IPS-15b (cell line): ENCODE results near the gene CPE.

Experiments used
- H3K27me3 ChIP-seq: one replicate; pipeline ENCODE4 v1.6.1; 2013; ENCODE audit warnings: low read length; ENCODE audit not compliant: control insufficient read depth, insufficient read depth
- H3K36me3 ChIP-seq: one replicate; pipeline ENCODE4 v1.6.1; 2013; ENCODE audit warnings: low read length; ENCODE audit not compliant: control insufficient read depth, insufficient read depth
- H3K4me1 ChIP-seq: one replicate; pipeline ENCODE4 v1.6.1; 2013; ENCODE audit warnings: mild to moderate bottlenecking, low read length; ENCODE audit not compliant: control insufficient read depth, insufficient read depth
- H3K4me3 ChIP-seq: one replicate; pipeline ENCODE4 v1.5.1; 2013; ENCODE audit warnings: low read depth, low read length
- H3K9ac ChIP-seq: one replicate; pipeline ENCODE4 v1.6.1; 2013; ENCODE audit warnings: low read depth, mild to moderate bottlenecking, low read length
- H3K9me3 ChIP-seq: one replicate; pipeline ENCODE4 v1.6.1; 2013; ENCODE audit warnings: mild to moderate bottlenecking, low read length; ENCODE audit not compliant: control insufficient read depth, insufficient read depth

The CPE gene

DNA sequence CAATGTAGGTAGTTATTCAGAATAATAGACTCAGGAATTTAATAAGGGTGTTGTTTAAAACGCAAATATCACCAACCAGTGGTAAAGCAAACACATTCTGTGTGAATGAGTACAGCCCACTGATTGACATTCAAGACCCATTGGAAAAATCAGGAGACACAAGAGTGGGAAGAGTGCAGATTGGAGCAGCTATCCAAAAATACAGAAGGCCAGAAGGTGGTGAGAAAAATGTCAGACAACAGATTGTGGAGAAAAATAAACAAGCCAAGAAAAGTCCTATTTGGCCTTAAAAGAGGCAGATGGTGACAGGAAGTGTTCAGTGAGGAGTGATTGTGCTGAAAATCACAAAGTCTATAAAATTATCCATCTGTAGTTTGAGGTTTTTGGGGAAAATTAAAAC, 39.3 kb downstream of the CPE start:
- no peaks in the 10 kb centered on the region for H3K36me3 ChIP-seq
- H3K9me3 ChIP-seq, result no peaks in the 10 kb centered on the region
- no peak overlapping the region for H3K9ac ChIP-seq
- no peak overlapping the region for H3K4me3 ChIP-seq
- no peaks in the 10 kb centered on the region for H3K27me3 ChIP-seq
- H3K4me1 ChIP-seq, result no peaks in the 10 kb centered on the region

DNA sequence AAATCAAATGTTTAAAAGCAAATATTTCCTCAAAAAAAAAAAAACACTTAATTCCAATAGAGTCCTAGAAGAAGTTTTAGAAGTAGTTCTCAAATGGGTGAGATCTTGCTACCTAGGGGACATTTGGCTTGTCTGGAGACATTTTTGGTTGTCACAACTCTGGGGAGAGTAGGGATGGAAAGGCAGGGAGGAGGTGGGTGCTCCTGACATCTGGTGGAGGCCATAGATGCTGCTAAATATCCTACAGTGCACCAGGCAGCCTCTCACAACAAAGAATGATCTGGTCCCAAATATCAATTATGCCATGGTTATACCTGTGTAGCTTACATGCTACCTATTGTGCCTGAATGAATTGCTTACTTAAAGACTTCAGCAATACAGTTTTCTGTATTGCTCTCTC, 46.8 kb downstream of the CPE start:
- Histone ChIP-seq H3K36me3 (no peaks in the 10 kb centered on the region), H3K27me3 (no peaks in the 10 kb centered on the region)

GRCh38 chr4:165426331-165426730, 47.5 kb downstream of the CPE start:
- Histone ChIP-seq H3K4me1 (no peaks in the 10 kb centered on the region), H3K27me3 (no peaks in the 10 kb centered on the region), H3K9me3 (no peaks in the 10 kb centered on the region), H3K9ac (no peak overlapping the region), H3K36me3 (no peaks in the 10 kb centered on the region), H3K4me3 (no peak overlapping the region)

More for the DNA sequence above, 46.8 kb downstream of the CPE start:
- Histone ChIP-seq H3K4me3 (no peak overlapping the region), H3K4me1 (no peaks in the 10 kb centered on the region), H3K9me3 (no peaks in the 10 kb centered on the region), H3K9ac (no peak overlapping the region)

DNA sequence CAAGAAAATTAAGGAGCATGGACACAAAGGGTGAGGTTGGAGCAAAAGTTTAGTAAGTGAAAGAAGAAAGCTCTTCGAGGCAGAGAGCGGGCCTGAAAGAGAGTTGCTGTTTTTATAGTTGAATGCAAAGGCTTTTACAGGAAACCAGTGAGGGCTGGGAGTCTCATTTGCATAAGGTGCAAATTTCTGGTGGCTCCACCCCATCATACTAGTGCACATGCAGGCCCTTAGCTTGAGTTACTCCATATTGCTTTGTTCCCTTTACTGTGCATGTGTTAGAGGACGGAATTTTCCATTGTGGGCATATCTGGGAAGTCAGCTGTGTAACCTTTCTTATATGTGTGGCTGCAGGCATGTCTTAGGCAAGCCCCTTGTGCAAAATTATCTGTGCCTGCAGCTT, 48.0 kb downstream of the CPE start:
- Histone ChIP-seq H3K4me3 (no peak overlapping the region), H3K9ac (no peak overlapping the region), H3K27me3 (no peaks in the 10 kb centered on the region), H3K9me3 (no peaks in the 10 kb centered on the region), H3K36me3 (no peaks in the 10 kb centered on the region), H3K4me1 (no peaks in the 10 kb centered on the region)

- Histone ChIP-seq H3K9ac (no peak overlapping the region), H3K9me3 (no peaks in the 10 kb centered on the region), H3K27me3 (no peaks in the 10 kb centered on the region), H3K4me3 (no peak overlapping the region), H3K36me3 (no peaks in the 10 kb centered on the region), H3K4me1 (no peaks in the 10 kb centered on the region)
Measured at GRCh38 chr4:165428957-165429356, 50.1 kb downstream of the CPE start.

DNA sequence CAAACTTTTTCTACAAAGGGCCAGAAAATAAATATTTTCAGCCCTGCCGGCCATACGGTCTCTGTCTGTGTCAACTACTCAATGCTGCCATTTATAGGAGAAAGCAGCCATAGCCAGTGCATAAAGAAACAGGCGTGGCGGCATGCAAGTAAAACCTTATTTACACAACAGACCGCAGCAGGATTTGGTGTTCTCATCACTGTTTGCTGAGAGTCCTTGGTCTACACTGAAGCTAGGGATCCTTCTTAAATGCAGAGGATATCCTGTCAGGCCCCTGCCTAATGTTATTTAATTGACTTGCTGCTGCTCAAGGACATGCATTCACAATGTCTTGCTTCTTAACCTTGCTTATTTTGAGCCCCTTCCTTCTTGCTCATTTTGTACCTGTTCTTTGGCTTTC, 54.7 kb downstream of the CPE start:
- H3K4me1 ChIP-seq, result no peaks in the 10 kb centered on the region
- H3K4me3 ChIP-seq, result no peak overlapping the region
- H3K9ac ChIP-seq, result no peak overlapping the region
- no peaks in the 10 kb centered on the region for H3K27me3 ChIP-seq
- no peaks in the 10 kb centered on the region for H3K9me3 ChIP-seq
- H3K36me3 ChIP-seq, result no peaks in the 10 kb centered on the region

DNA sequence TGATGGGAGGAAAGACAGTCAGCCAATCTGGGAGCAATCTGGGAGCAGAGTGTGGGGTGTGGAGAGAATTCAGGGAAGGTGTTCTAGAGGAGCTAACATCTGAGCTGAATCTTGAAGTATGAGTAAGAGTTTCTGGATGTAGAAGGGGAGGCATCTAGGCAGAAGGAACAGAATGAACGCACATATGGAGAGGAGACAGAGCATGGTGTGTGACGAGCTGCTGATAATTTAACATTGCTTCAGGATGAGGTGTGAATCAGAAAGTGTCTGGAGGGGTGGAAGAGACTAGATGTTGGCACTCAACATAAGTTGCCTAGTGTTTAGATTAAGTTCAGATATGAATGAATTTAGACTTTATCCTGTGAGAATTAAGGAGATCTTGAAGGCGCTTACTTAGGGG, 58.9 kb downstream of the CPE start:
- Histone ChIP-seq H3K36me3 (no peaks in the 10 kb centered on the region), H3K9ac (no peak overlapping the region), H3K9me3 (no peaks in the 10 kb centered on the region), H3K4me3 (no peak overlapping the region), H3K4me1 (peaks cover 4% of the 10 kb centered on the region), H3K27me3 (no peaks in the 10 kb centered on the region)

GRCh38 chr4:165439344-165439743, 60.5 kb downstream of the CPE start:
- Histone ChIP-seq H3K36me3 (no peaks in the 10 kb centered on the region), H3K9me3 (no peaks in the 10 kb centered on the region), H3K9ac (no peak overlapping the region)

DNA sequence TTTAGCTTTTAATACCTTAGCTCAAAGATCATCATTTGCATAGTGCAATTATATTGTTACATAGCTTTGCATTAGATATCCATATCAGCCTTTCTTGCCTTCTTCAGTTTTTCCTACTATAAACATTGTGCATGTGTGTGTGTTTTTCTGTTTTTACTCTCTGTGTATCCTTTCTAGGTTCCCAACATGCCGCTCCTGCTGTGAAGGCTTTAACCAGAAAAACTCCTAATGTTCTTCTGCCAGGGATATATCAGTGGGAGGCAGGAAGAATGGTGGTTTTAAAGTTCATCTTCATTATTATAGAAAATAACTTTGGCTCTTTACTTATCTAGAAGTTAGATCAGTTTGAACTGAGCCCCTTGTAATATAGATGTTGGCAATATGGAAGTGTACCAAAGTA, 61.2 kb downstream of the CPE start:
- peaks cover 4% of the 10 kb centered on the region for H3K4me1 ChIP-seq
- H3K36me3 ChIP-seq, result no peaks in the 10 kb centered on the region
- H3K9ac ChIP-seq, result no peak overlapping the region
- H3K9me3 ChIP-seq, result no peaks in the 10 kb centered on the region
- no peak overlapping the region for H3K4me3 ChIP-seq
- no peaks in the 10 kb centered on the region for H3K27me3 ChIP-seq

More at GRCh38 chr4:165439344-165439743, 60.5 kb downstream of the CPE start:
- no peaks in the 10 kb centered on the region for H3K27me3 ChIP-seq
- peaks cover 4% of the 10 kb centered on the region for H3K4me1 ChIP-seq
- H3K4me3 ChIP-seq, result no peak overlapping the region

- Histone ChIP-seq H3K9ac (no peak overlapping the region), H3K4me3 (no peak overlapping the region), H3K36me3 (no peaks in the 10 kb centered on the region), H3K4me1 (peaks cover 4% of the 10 kb centered on the region), H3K27me3 (no peaks in the 10 kb centered on the region), H3K9me3 (no peaks in the 10 kb centered on the region)
Measured at GRCh38 chr4:165440415-165441158, 61.8 kb downstream of the CPE start.

DNA sequence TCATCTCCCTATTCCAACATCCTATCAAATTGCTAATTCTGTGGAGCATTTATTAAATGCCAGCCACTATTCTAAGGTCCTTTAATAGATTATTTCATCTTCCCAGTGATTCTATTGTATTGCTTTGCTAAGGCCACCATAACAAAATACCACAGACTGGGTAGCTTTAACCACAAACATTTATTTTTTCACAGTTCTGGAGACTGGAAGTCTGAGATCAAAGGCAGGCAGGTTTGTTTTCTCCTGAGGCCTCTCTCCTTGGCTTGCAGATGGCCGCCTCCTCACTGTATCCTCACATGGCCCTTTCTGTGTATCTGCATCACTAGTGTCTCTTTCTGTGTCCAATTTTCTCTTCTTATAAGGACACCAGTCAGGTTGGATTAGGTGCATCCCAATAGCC, 64.5 kb downstream of the CPE start:
- no peaks in the 10 kb centered on the region for H3K27me3 ChIP-seq
- no peaks in the 10 kb centered on the region for H3K9me3 ChIP-seq
- H3K9ac ChIP-seq, result no peak overlapping the region
- peaks cover 4% of the 10 kb centered on the region for H3K4me1 ChIP-seq
- H3K36me3 ChIP-seq, result no peaks in the 10 kb centered on the region
- no peak overlapping the region for H3K4me3 ChIP-seq

GRCh38 chr4:165448700-165449099, 69.9 kb downstream of the CPE start:
- Histone ChIP-seq H3K4me1 (no peaks in the 10 kb centered on the region), H3K9ac (no peak overlapping the region), H3K36me3 (no peaks in the 10 kb centered on the region), H3K27me3 (no peaks in the 10 kb centered on the region), H3K9me3 (no peaks in the 10 kb centered on the region), H3K4me3 (no peak overlapping the region)
